Gastrocnemius medialis (tissue), 4 donors: ENCODE measurements around the gene SERPINH1. TPM values are rescaled to one million over a fixed set of nuclear protein-coding genes. Genes with fewer than 3 reads are reported as not detected.

ENCODE experiments used
- ATAC-seq, 2 donors: fragments of 150-250 bp; one replicate each; pipeline ENCODE4 v1.9.1; 2016
- DNase-seq, 2 donors: peaks; one replicate each; pipeline ENCODE4 v3.0.0-alpha.2; 2019
- H3K27ac ChIP-seq, 4 donors: fragments of 200-600 bp; sonication (generic); 1 replicate in 1 of 4; 2 replicates in 3 of 4; pipeline ENCODE4 v1.5.1; 2016 to 2018; ENCODE audit warnings: mild to moderate bottlenecking in 2 of 4, moderate library complexity in 1 of 4
- H3K27me3 ChIP-seq, 3 donors: fragments of 200-600 bp; sonication (generic) in 2 of 3; 1 replicate in 1 of 3; 2 replicates in 2 of 3; pipeline versions ENCODE4 v1.5.1 to v1.6.0; 2016 to 2019; ENCODE audit warnings: mild to moderate bottlenecking in 1 of 3, moderate library complexity in 1 of 3
- H3K36me3 ChIP-seq, 2 donors: fragments of 200-600 bp; sonication (generic) in 1 of 2; one replicate each; pipeline ENCODE4 v1.5.1; 2017 to 2018
- H3K4me1 ChIP-seq, 2 donors: fragments of 200-600 bp; sonication (generic) in 1 of 2; one replicate each; pipeline ENCODE4 v1.5.1; 2016 to 2017; ENCODE audit warnings: mild to moderate bottlenecking in 2 of 2
- H3K4me3 ChIP-seq, 4 donors: fragments of 200-600 bp; sonication (generic) in 3 of 4; 1 replicate in 1 of 4; 2 replicates in 3 of 4; pipeline ENCODE4 v1.5.1; 2016 to 2019; ENCODE audit warnings: mild to moderate bottlenecking in 2 of 4
- H3K9me3 ChIP-seq, 3 donors: fragments of 200-600 bp; sonication (generic) in 2 of 3; 1 replicate in 1 of 3; 2 replicates in 2 of 3; pipeline ENCODE4 v1.5.1; 2016 to 2019
- CTCF ChIP-seq, 5 experiments: fragments of 450-650 bp in 3 of 5; fragments of 200-600 bp in 2 of 5; sonication (generic) in 2 of 5; IDR thresholded peaks in 4 of 5; conservative IDR thresholded peaks in 1 of 5; 1 replicate in 4 of 5; 2 replicates in 1 of 5; pipeline ENCODE4 v1.5.1; 2016 to 2019; ENCODE audit warnings: antibody characterized with exemption in 5 of 5, mild to moderate bottlenecking in 3 of 5, moderate library complexity in 3 of 5
- POLR2A ChIP-seq, 2 donors: fragments of 450-650 bp; IDR thresholded peaks; one replicate each; pipeline ENCODE4 v1.6.1; 2017; ENCODE audit warnings: antibody characterized with exemption in 2 of 2, mild to moderate bottlenecking in 2 of 2, moderate library complexity in 2 of 2
- in situ Hi-C, 4 donors: fragments of 200-750 bp; cut with MboI; loops; one replicate each; pipeline versions ENCODE4 v1.15.0 to v1.8.0; 2017; ENCODE audit warnings: low sequenced_read_pairs in 4 of 4
- intact Hi-C: fragments of 100-400 bp; cut with DNase I; formaldehyde crosslinking; loops from one replicate; pipeline ENCODE4 v1.15.1; 2023; ENCODE audit warnings: low total_unique reads
- total RNA-seq, 4 donors: library from RNA; depleted of rRNA; stranded (reverse); fragments of >200 nt; gene quantifications; one replicate each; pipeline versions ENCODE4 v1.1.0 to v1.2.3, GENCODE V29; 2016

Gene SERPINH1
- 10 to 100 TPM; 18.5 to 42.4 (median 34.8) TPM for total RNA-seq

- Histone ChIP-seq H3K27ac (peak within 1 kb of the TSS; percentile 95 to 100 (median 99)), H3K36me3 (peaks cover 0 to 7% of the 10 kb centered on the region in 2 donors), H3K4me3 (peak within 1 kb of the TSS; percentile 90 to 98 (median 96)), H3K27me3 (no peaks in the 10 kb centered on the region), H3K9me3 (no peaks in the 10 kb centered on the region), H3K4me1 (peaks cover 56 to 64% of the 10 kb centered on the region in 2 donors)
- in situ Hi-C loops (no loop called here), intact Hi-C loops (no loop called here)
- ATAC-seq = peak; percentile 87 to 89
- DNase-seq = peak; percentile 85 to 86
- TF ChIP-seq POLR2A (IDR thresholded peaks at IDR 0.05) = peak; percentile 73 to 83
- TF ChIP-seq CTCF (IDR thresholded peaks at IDR 0.05 in 4 of 5, conservative IDR thresholded peaks at IDR 0.05 in 1 of 5) = no peak
These were observed at the start of gene SERPINH1 for GRCh38 chr11:75562048-75562835. SERPINH1 (plus strand) TSS chr11:75562253; CDS start chr11:75566350, 4,097 bp downstream.

- Histone ChIP-seq H3K9me3 (no peaks in the 10 kb centered on the region), H3K36me3 (no peaks in the 10 kb centered on the region), H3K27me3 (no peaks in the 10 kb centered on the region), H3K4me3 (no peak overlapping the region), H3K27ac (no peak overlapping the region), H3K4me1 (peaks cover 10 to 18% of the 10 kb centered on the region in 2 donors)
- in situ Hi-C loops = no loop called here
- ATAC-seq (no peak), DNase-seq (no peak)
- intact Hi-C loops = no loop called here
- TF ChIP-seq CTCF (IDR thresholded peaks at IDR 0.05 in 4 of 5, conservative IDR thresholded peaks at IDR 0.05 in 1 of 5) = no peak
- no peak for TF ChIP-seq POLR2A (IDR thresholded peaks at IDR 0.05)
These were observed 48.8 kb upstream of the SERPINH1 start for GRCh38 chr11:75513250-75513649.

- Histone ChIP-seq H3K36me3 (no peaks in the 10 kb centered on the region), H3K4me3 (no peak overlapping the region), H3K27ac (no peak overlapping the region), H3K27me3 (no peaks in the 10 kb centered on the region), H3K9me3 (no peaks in the 10 kb centered on the region), H3K4me1 (peaks cover 4 to 12% of the 10 kb centered on the region in 2 donors)
- TF ChIP-seq CTCF (IDR thresholded peaks at IDR 0.05 in 4 of 5, conservative IDR thresholded peaks at IDR 0.05 in 1 of 5) = no peak
- no peak for TF ChIP-seq POLR2A (IDR thresholded peaks at IDR 0.05)
- ATAC-seq = no peak
- intact Hi-C loops (no loop called here), in situ Hi-C loops (no loop called here)
- DNase-seq = no peak
These were observed 47.5 kb upstream of the SERPINH1 start for GRCh38 chr11:75514596-75514995.

GRCh38 chr11:75516140-75516539 is 45.9 kb upstream of the SERPINH1 start:
- TF ChIP-seq POLR2A (IDR thresholded peaks at IDR 0.05) = no peak
- no peak for TF ChIP-seq CTCF (IDR thresholded peaks at IDR 0.05 in 4 of 5, conservative IDR thresholded peaks at IDR 0.05 in 1 of 5)
- Histone ChIP-seq H3K27me3 (no peaks in the 10 kb centered on the region), H3K9me3 (no peaks in the 10 kb centered on the region), H3K27ac (no peak overlapping the region), H3K36me3 (no peaks in the 10 kb centered on the region), H3K4me3 (no peak overlapping the region), H3K4me1 (peaks cover 11 to 16% of the 10 kb centered on the region in 2 donors)
- DNase-seq (no peak), ATAC-seq (no peak)
- in situ Hi-C loops = no loop called here
- intact Hi-C loops = no loop called here
